Lung (tissue), 12 donors: ENCODE data around the gene PARP9. TPM values are rescaled to one million over a fixed set of nuclear protein-coding genes. Genes with fewer than 3 reads are reported as not detected.

Source experiments
- ATAC-seq: fragments of 200-7000 bp; cut with Tn5 transposase; one replicate; pipeline ENCODE4 v1.9.1; 2020; ENCODE audit warnings: moderate number of reproducible peaks; ENCODE audit not compliant: insufficient read depth, low FRiP score
- DNase-seq, 3 donors: peaks; one replicate each; pipeline ENCODE4 v3.0.0-alpha.2; 2013 to 2017
- H3K27ac ChIP-seq, 2 donors: one replicate each; pipeline ENCODE4 v1.5.1; 2013; ENCODE audit warnings: mild to moderate bottlenecking in 2 of 2, moderate library complexity in 2 of 2, control low read depth in 1 of 2, inconsistent platforms in 1 of 2, low read depth in 1 of 2, low read length in 1 of 2
- H3K27me3 ChIP-seq, 3 donors: one replicate each; pipeline ENCODE4 v1.5.1; 2013; ENCODE audit warnings: low read length in 2 of 3; ENCODE audit not compliant: control insufficient read depth in 3 of 3, insufficient read depth in 3 of 3
- H3K36me3 ChIP-seq, 4 donors: one replicate each; pipeline ENCODE4 v1.5.1; 2013; ENCODE audit warnings: low read length in 4 of 4, mild to moderate bottlenecking in 1 of 4, moderate library complexity in 1 of 4; ENCODE audit not compliant: control insufficient read depth in 4 of 4, insufficient read depth in 4 of 4
- H3K4me1 ChIP-seq, 5 donors: one replicate each; pipeline ENCODE4 v1.5.1; 2013; ENCODE audit warnings: low read length in 5 of 5, mild to moderate bottlenecking in 2 of 5, moderate library complexity in 1 of 5; ENCODE audit not compliant: control insufficient read depth in 5 of 5, insufficient read depth in 5 of 5
- H3K4me3 ChIP-seq: one replicate; pipeline ENCODE4 v1.5.1; 2013; ENCODE audit warnings: mild to moderate bottlenecking, control low read depth, moderate library complexity
- H3K9ac ChIP-seq, 2 donors: one replicate each; pipeline ENCODE4 v1.5.1; 2013; ENCODE audit warnings: low read length in 2 of 2, control low read depth in 1 of 2; ENCODE audit not compliant: insufficient read depth in 1 of 2
- H3K9me3 ChIP-seq, 4 donors: one replicate each; pipeline ENCODE4 v1.5.1; 2013; ENCODE audit warnings: low read length in 3 of 4, mild to moderate bottlenecking in 1 of 4, moderate library complexity in 1 of 4; ENCODE audit not compliant: control insufficient read depth in 4 of 4, insufficient read depth in 3 of 4
- whole genome bisulfite sequencing, 2 donors: extraction: QIAGEN DNeasy Blood & Tissue Kit; methylation state at CpG; one replicate each; pipeline ENCODE4 v1.1.7; 2013; 5-methylcytosine and 5-hydroxymethylcytosine counted together
- polyA plus RNA-seq, 2 donors: library from polyadenylated mRNA; stranded (reverse); fragments of 200-250 nt; gene quantifications; one replicate each; pipeline ENCODE4 v1.2.1, GENCODE V29; 2013
- total RNA-seq, 2 donors: library from RNA; depleted of rRNA in 1 of 2; stranded (reverse); fragments of >200 nt in 1 of 2; gene quantifications; one replicate each; pipeline ENCODE4 v1.2.1, GENCODE V29; 2014 to 2021
- TF ChIP-seq, protein P1 (sequence below): IDR thresholded peaks from 2 replicates; pipeline ENCODE4 v1.5.1; 2012; ENCODE audit warnings: mild to moderate bottlenecking; ENCODE audit errors: control extremely low read depth, extremely low read depth
- donor health status: control.
- donor health status: control.
- donor health status: Bipolar disorder and iron deficiency.
- donor health status: healthy.
- donor health status: DM: yes; HTN: yes; CAD: no.

PARP9 gene
- total and polyA plus RNA-seq, 4 donors = 31.7 to 57.0 (median 41.5) TPM

DNA sequence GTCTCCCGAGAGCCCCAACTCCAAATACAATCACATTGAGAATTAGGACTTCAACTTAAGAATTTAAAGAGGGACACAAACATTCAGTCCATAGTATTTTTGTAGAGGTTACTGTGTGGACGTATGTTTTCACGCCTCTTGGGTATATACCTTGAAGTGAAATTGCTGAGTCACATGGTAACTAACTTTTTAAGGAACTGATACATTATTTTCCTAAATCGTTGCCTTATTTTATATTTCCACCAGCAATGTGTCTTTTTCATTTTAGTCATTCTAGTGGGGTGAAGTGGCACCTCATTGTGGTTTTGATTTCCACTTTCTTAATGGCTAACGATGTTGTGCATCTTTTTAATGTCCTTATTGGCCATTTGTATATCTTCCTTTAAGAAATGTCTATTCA, 25.2 kb upstream of the PARP9 start:
- no peaks in the 10 kb centered on the region for H3K36me3 ChIP-seq

DNA sequence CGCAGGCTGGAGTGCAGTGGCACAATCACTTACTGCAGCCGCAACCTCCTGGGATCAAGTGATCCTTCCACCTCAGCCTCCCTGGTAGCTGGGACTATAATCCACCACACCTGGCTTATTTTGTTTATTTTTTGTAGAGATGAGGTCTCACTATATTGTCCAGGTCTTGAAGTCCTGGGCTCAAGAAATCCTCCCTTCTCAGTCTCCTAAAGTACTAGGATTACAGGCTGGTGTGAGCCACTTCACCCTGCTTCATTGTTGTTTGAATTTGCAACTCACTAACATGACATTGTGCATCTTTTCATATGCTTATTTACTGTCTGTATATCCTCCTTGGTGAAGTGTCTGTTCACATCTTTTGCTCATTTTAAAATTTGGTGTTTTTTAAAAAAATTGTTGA, 23.5 kb upstream of the PARP9 start:
- Histone ChIP-seq H3K27ac (no peak overlapping the region), H3K4me1 (no peaks in the 10 kb centered on the region), H3K4me3 (no peak overlapping the region), H3K9me3 (peaks cover 0 to 4% (median 1%) of the 10 kb centered on the region in 4 donors), H3K36me3 (no peaks in the 10 kb centered on the region), H3K27me3 (no peaks in the 10 kb centered on the region), H3K9ac (no peak overlapping the region)
- TF ChIP-seq, protein P1, sequence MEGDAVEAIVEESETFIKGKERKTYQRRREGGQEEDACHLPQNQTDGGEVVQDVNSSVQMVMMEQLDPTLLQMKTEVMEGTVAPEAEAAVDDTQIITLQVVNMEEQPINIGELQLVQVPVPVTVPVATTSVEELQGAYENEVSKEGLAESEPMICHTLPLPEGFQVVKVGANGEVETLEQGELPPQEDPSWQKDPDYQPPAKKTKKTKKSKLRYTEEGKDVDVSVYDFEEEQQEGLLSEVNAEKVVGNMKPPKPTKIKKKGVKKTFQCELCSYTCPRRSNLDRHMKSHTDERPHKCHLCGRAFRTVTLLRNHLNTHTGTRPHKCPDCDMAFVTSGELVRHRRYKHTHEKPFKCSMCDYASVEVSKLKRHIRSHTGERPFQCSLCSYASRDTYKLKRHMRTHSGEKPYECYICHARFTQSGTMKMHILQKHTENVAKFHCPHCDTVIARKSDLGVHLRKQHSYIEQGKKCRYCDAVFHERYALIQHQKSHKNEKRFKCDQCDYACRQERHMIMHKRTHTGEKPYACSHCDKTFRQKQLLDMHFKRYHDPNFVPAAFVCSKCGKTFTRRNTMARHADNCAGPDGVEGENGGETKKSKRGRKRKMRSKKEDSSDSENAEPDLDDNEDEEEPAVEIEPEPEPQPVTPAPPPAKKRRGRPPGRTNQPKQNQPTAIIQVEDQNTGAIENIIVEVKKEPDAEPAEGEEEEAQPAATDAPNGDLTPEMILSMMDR = no peak
- ATAC-seq (no peak), DNase-seq (no peak)
- 48 to 49% methylated on average over 2 of the region's 2 CpGs for WGBS, 2 donors

More for the DNA sequence above, 25.2 kb upstream of the PARP9 start:
- no peak for DNase-seq
- peaks cover 0 to 6% (median 0%) of the 10 kb centered on the region in 3 donors for H3K27me3 ChIP-seq
- 45 to 51% methylated on average over 5 of the region's 5 CpGs for WGBS, 2 donors
- H3K4me1 ChIP-seq = no peaks in the 10 kb centered on the region
- TF ChIP-seq, protein P1 = no peak
- no peak for ATAC-seq
- no peak overlapping the region for H3K9ac ChIP-seq
- no peak overlapping the region for H3K27ac ChIP-seq
- no peak overlapping the region for H3K4me3 ChIP-seq
- no peaks in the 10 kb centered on the region for H3K9me3 ChIP-seq

DNA sequence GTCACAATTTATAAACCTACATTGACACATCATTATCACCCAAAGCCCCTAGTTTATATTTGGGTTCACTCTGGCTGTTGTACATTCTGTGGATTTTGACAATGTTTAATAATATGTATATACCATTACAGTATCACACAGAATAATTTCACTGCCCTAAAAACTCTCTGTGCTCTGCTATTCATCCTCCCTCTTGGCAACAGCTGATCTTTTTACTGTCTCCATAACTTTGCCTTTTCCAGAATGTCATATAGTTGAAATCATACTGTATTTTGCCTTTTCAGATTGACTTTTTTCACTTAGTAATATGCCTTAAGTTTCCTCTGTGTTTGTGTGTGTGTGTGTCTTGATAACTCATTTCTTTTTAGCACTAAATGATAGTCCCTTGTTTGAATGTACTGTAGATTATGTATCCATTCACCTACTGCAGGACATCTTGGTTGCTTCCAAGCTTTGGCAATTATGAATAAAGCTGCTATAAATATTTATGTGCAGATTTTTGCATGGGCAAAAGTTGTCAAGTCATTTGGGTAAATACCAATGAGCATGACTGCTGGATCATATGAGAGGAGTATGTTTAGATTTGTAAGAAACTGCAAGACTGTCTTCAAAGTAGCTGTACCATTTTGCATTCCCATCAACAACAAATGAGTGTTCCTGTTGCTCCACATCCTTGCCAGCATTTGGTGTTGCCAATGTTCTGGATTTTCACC, 22.8 kb upstream of the PARP9 start:
- TF ChIP-seq, protein P1 = no peak
- no peak for ATAC-seq

DNA sequence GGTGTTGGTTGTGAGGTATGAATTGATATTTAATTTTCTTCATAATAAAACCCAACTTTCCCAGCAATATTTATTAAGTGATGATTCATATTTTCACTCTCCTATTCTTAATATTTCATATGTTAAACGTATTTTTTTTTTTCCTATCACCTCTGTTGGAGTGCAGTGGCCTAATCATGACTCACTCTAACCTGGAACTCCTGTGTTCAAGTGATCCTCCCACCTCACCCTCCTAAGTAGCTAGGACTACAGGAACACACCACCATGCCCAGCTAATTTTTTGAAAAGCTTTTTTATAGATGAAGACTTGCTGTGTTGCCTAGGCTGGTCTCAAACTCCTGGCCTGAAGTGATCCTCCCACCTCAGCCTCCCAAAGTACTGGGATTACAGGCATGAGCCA, 22.0 kb upstream of the PARP9 start:
- Histone ChIP-seq H3K4me3 (no peak overlapping the region), H3K27ac (no peak overlapping the region), H3K36me3 (no peaks in the 10 kb centered on the region), H3K4me1 (no peaks in the 10 kb centered on the region), H3K27me3 (no peaks in the 10 kb centered on the region), H3K9me3 (peaks cover 1 to 9% (median 5%) of the 10 kb centered on the region in 4 donors), H3K9ac (no peak overlapping the region)
- TF ChIP-seq, protein P1 = no peak
- no peak for DNase-seq
- WGBS, 2 donors = 51 to 80% methylated on average over 1 of the region's 1 CpG
- ATAC-seq = no peak

More for the DNA sequence above, 22.8 kb upstream of the PARP9 start:
- peaks cover 1 to 9% (median 5%) of the 10 kb centered on the region in 4 donors for H3K9me3 ChIP-seq
- no peaks in the 10 kb centered on the region for H3K36me3 ChIP-seq
- DNase-seq = no peak
- no peaks in the 10 kb centered on the region for H3K27me3 ChIP-seq
- H3K4me3 ChIP-seq = no peak overlapping the region
- H3K9ac ChIP-seq = no peak overlapping the region
- H3K27ac ChIP-seq = no peak overlapping the region
- no peaks in the 10 kb centered on the region for H3K4me1 ChIP-seq
